ENCODE measurements around the gene RNU6-1. TPM values are rescaled to one million over a fixed set of nuclear protein-coding genes. Genes with fewer than 3 reads are reported as not detected.

Gene RNU6-1
- total RNA-seq, 2 experiments from 2014 or later, result not detected

DNA sequence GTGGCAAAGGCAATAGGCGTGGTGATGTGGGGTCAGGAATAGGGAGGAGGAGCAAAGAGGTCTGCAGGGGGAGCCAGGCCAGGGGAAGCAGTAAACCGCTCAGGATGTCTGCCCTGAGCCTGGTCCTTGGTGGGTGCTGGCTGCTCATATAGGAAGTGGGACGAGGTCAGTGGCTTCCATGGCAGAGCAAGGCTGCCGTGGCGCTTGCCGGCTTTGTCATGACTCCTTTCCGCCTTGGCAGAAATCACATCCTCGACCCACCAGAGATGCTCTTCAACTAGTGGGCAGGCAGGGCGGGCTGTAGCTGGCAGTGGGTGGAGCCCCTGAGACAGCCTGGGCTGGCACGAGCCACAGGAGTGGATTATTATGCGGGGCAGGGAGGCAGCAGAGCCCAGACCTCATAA lies 27.6 kb downstream of the RNU6-1 start:
- DNase-seq, result no peak
- Mint-ChIP-seq H3K9me3 (peaks cover 7% of the 10 kb centered on the region), H3K27ac (no peak overlapping the region), H3K4me1 (ENCODE audit: low read depth) (no peaks in the 10 kb centered on the region), H3K27me3 (ENCODE audit: low read depth) (peaks cover 10% of the 10 kb centered on the region), H3K4me3 (no peak overlapping the region), H3K36me3 (ENCODE audit: low read depth) (peaks cover 4% of the 10 kb centered on the region)
- CTCF ChIA-PET, result interaction anchor here (1.2 kb wide), 1 partner anchor 355 kb away, joined by 3 read pairs; no protein-coding TSS in a partner anchor
- intact Hi-C loops (cut with micrococcal nuclease), result no loop called here

DNA sequence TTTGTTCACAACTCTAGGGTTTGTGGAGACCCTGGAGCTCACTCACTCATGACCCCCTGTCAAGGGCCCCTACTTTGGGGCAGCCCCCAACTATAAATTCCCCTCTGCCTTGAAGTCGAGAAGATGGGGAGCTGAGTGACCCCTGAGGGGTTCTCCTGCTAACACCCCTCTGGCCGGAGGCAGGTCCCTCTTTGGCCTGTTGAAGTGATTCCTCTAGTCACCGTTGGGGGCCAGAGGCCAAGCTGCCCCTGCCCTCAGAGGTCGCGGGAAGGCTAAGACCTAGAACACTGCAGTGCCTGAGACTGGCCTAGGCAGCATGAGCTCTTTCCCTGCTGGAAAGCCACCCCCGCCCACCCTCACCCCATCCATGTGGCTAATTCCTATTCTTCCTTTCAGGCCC lies 30.0 kb downstream of the RNU6-1 start:
- Mint-ChIP-seq H3K4me1 (ENCODE audit: low read depth) (no peaks in the 10 kb centered on the region), H3K27ac (no peak overlapping the region), H3K27me3 (ENCODE audit: low read depth) (peaks cover 3% of the 10 kb centered on the region), H3K4me3 (no peak overlapping the region), H3K36me3 (ENCODE audit: low read depth) (peaks cover 4% of the 10 kb centered on the region), H3K9me3 (no peaks in the 10 kb centered on the region)
- intact Hi-C loops (cut with micrococcal nuclease), result no loop called here
- no peak for DNase-seq
- CTCF ChIA-PET, result no interaction called here

DNA sequence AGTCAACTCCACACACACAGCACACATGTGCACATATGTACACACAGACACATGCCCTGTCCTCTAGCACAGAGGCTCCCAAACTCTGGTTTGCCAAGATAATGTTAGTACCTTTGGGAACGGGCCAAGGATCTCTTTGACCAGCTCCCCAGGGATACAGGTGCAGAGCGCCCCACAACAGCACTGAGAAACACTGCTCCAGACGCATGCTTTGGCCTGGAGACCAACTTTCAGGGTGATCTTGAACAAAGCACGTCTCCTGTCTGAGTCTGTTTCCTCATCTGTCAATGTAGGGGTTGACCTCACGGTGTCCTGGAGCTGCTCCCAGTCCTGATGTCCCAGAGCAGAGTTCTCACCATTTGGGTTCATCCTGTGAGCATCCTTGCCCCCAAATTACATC lies 30.4 kb downstream of the RNU6-1 start:
- DNase-seq, result no peak
- no peaks in the 10 kb centered on the region for H3K4me1 Mint-ChIP-seq (ENCODE audit: low read depth)
- H3K4me3 Mint-ChIP-seq, result no peak overlapping the region
- CTCF ChIA-PET, result no interaction called here
- peaks cover 4% of the 10 kb centered on the region for H3K36me3 Mint-ChIP-seq (ENCODE audit: low read depth)
- H3K27ac Mint-ChIP-seq, result no peak overlapping the region
- no peaks in the 10 kb centered on the region for H3K9me3 Mint-ChIP-seq
- intact Hi-C loops (cut with micrococcal nuclease), result no loop called here
- peaks cover 3% of the 10 kb centered on the region for H3K27me3 Mint-ChIP-seq (ENCODE audit: low read depth)

DNA sequence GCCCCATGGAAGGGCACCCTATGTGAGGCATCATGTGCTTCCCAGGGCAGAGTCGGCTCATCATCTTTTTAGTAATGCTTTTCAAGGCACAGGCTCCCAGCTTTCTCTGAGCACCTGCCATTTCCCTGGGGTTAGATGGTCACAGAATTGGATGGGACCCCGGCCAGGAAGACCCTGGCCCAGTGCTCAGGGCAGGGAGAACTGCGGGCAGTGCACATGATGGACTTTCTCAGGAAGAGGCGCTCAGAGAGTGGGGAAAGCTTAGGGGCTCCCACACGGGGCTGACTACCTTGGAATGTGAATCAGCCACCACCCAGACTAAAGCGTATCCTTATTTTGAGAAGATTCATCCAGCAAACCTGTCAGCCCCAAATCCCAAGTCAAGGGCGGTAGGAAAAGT lies 31.0 kb downstream of the RNU6-1 start:
- DNase-seq, result no peak
- H3K27me3 Mint-ChIP-seq (ENCODE audit: low read depth), result peaks cover 3% of the 10 kb centered on the region
- no peaks in the 10 kb centered on the region for H3K9me3 Mint-ChIP-seq
- CTCF ChIA-PET, result no interaction called here
- no peak overlapping the region for H3K4me3 Mint-ChIP-seq
- no peaks in the 10 kb centered on the region for H3K4me1 Mint-ChIP-seq (ENCODE audit: low read depth)
- intact Hi-C loops (cut with micrococcal nuclease), result no loop called here
- no peak overlapping the region for H3K27ac Mint-ChIP-seq
- H3K36me3 Mint-ChIP-seq (ENCODE audit: low read depth), result peaks cover 4% of the 10 kb centered on the region

DNA sequence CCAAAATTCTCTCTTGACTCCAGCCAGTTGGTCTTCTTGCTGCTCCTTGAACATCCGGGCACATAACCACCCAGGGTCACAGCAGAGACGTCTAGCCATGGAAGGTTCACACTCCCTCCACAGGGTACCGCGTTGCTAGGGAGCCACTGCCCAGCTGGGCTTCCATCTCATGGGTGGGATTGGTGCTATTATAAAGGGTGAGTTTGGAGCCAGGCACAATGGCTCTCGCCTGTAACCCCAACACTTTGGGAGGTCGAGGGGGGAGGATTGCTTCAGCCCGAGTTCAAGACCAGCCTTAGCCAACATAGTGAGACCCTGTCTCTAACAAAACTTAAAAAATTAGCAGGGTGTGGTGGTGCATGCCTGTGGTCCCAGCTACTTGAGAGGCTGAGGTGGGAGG lies 32.0 kb downstream of the RNU6-1 start:
- no peak for DNase-seq
- Mint-ChIP-seq H3K4me1 (ENCODE audit: low read depth) (no peaks in the 10 kb centered on the region), H3K4me3 (no peak overlapping the region), H3K36me3 (ENCODE audit: low read depth) (peaks cover 4% of the 10 kb centered on the region), H3K27ac (no peak overlapping the region), H3K9me3 (no peaks in the 10 kb centered on the region), H3K27me3 (ENCODE audit: low read depth) (peaks cover 3% of the 10 kb centered on the region)
- intact Hi-C loops (cut with micrococcal nuclease), result no loop called here
- CTCF ChIA-PET, result no interaction called here

DNA sequence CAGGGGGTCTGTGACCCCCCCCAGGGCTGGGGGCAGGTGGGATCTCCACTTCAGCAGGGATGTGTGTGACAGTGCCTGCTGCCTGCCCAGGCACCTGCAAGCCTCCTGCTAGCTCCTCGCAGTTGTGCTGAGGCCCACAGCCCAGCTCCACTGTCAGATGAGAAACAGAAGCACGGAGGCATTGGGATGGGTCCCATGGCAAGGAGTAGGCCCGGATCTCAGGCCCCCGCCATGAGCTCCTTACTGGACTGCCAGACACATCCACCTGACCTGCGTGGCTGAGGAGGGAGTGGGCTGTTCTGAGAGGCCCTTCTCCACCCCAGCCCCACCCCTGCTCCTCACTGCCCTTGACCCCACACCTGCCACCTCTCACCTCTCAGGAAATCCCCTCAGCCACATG lies 32.7 kb downstream of the RNU6-1 start:
- intact Hi-C loops (cut with micrococcal nuclease), result no loop called here
- Mint-ChIP-seq H3K27ac (no peak overlapping the region), H3K36me3 (ENCODE audit: low read depth) (peaks cover 7% of the 10 kb centered on the region), H3K9me3 (no peaks in the 10 kb centered on the region), H3K4me1 (ENCODE audit: low read depth) (no peaks in the 10 kb centered on the region), H3K27me3 (ENCODE audit: low read depth) (peaks cover 2% of the 10 kb centered on the region), H3K4me3 (no peak overlapping the region)
- CTCF ChIA-PET, result no interaction called here
- DNase-seq, result no peak

DNA sequence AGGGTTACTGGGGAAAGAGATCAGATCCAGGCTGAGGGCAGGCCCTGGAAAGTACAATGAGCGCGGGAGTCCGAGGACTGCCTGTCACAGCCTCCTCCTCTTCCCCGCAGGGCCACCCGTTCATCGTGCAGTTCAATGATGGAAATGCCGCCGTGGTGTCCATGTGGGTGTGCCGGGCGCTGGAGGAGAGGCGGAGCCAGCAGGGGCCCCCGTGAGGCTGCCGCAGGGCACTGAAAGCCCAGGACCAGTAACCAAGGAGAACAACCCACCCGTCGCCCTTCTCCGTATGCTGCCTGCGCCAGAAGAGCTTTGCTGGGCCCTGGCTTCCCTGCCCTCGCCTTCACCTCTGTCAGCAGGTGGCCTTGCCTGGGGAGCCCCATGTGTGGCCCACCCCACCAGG lies 33.3 kb downstream of the RNU6-1 start:
- Mint-ChIP-seq H3K4me3 (no peak overlapping the region), H3K4me1 (ENCODE audit: low read depth) (no peaks in the 10 kb centered on the region), H3K9me3 (no peaks in the 10 kb centered on the region), H3K27me3 (ENCODE audit: low read depth) (no peaks in the 10 kb centered on the region), H3K36me3 (ENCODE audit: low read depth) (peaks cover 7% of the 10 kb centered on the region), H3K27ac (no peak overlapping the region)
- DNase-seq, result no peak
- intact Hi-C loops (cut with micrococcal nuclease), result no loop called here
- CTCF ChIA-PET, result no interaction called here

DNA sequence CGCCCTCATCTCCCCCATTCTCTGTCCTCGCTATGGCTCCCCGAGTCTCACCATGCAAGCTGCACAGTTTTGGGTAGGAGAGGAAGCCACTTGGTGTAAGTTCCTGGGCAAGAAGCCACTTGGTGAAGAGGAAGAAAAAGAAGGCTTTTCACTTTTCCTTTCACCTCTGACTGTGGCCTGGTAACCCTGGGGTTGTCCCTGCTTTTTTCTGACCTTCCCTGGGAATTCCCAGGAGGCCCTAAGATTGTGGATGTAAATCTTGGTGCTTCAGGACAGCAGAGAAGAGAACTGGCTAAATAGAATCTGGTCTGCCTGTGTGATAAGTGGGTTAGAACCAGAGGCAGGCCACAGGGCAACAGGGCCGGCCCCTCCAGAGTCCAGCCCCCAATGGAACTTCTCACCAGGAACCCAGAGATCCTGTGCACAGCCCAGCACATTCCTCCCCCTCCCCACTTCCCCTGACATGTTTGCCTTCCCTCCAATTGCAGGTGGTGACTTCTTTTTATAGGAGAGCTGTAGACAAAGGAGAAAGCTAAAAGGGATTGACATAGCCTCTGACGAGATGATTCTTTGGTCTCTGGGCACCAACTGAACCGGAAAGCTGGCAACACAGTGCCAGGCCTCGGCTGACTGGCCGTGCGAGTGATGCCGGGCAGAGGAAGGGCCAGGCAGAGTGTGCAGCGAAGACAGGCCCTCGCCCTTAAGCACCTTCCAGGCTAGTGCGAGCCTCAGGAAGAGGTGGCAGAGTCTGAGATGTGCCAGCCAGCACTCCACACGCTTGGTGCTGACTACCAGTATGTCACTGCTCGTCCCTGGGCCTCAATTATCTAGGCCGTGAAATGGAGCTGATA lies 34.0 kb downstream of the RNU6-1 start:
- no peak for DNase-seq
- intact Hi-C loops (cut with micrococcal nuclease), result no loop called here
- H3K9me3 Mint-ChIP-seq, result no peaks in the 10 kb centered on the region
- H3K27ac Mint-ChIP-seq, result no peak overlapping the region
- no peak overlapping the region for H3K4me3 Mint-ChIP-seq
- CTCF ChIA-PET, result no interaction called here
- H3K27me3 Mint-ChIP-seq (ENCODE audit: low read depth), result no peaks in the 10 kb centered on the region
- H3K4me1 Mint-ChIP-seq (ENCODE audit: low read depth), result no peaks in the 10 kb centered on the region
- H3K36me3 Mint-ChIP-seq (ENCODE audit: low read depth), result peaks cover 7% of the 10 kb centered on the region

DNA sequence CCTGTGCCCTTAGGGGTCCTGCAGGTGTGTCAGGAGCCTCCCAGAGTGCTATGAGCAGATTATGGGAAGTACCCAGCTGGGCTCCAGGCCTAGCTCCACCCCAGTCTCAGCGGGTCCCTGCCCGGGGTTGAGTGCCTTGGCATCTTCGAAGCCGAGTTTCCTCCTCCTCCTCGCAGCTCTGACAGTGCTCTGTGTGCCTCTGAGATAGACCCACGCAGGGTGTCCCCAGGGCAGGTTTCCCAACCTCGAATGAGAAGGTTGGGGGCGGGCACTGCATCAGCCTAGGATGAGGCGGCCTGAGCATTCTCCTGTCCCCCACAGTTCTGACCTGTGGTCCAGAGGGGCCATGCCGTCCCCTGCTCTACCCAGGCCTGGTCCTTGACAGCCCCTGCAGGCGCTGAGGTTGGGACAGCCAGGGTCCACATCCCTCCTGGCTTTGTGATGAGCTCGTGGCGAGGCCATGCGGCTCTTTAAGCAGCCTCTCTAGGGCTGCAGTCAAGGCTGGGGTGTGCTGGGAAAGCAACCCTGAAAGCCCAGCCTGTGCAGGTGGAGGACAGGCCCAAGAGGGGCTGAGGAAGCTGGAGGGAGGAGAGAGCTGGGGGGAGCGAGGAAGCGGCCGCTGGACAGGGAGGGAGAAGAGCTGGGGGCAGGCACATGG lies 34.7 kb downstream of the RNU6-1 start:
- Mint-ChIP-seq H3K9me3 (no peaks in the 10 kb centered on the region), H3K4me1 (ENCODE audit: low read depth) (no peaks in the 10 kb centered on the region), H3K27ac (no peak overlapping the region), H3K36me3 (ENCODE audit: low read depth) (peaks cover 7% of the 10 kb centered on the region), H3K27me3 (ENCODE audit: low read depth) (no peaks in the 10 kb centered on the region), H3K4me3 (no peak overlapping the region)
- CTCF ChIA-PET, result no interaction called here
- intact Hi-C loops (cut with micrococcal nuclease), result no loop called here
- DNase-seq, result no peak

DNA sequence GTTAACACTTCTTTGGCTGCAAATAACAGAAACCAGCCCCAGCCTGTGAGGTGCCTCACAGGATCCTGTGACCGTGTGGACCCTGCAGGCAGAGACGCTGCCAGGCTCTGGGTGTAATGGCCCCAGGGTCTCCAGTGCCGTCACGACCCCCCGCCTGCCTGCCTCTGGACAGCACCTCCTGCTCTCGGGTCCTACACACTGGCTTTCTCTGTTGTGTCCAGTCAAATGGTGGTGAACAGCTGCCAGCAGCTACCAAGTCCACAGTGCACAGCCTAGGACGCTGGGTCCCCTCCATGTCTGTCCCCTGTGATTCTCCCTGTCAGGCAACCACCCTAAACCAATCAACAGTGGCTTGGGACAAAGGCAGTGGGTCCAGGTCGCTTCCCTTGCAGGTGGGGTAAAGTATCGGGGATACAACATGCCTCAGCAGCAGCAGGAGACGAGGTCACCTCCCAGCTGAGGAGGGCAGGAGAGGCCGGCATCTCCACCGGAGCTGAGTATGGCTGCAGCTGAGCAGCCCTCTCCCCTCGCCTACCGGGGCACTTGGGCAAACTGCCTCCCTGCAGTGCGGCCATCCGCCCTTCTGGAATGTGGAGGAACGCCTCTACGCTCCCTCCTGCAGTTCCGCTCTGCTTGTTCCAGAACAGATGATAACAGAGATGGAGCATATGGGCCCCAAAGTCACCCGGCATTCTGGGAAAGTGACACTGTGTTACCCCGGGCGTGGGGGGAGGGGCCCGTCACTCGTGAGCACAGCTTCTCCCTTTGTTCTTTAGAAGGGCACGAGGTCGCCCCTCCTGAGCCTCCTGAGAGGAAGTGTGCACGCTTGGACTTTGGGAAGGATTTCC lies 35.6 kb downstream of the RNU6-1 start:
- no peaks in the 10 kb centered on the region for H3K9me3 Mint-ChIP-seq
- no peak overlapping the region for H3K27ac Mint-ChIP-seq
- CTCF ChIA-PET, result no interaction called here
- H3K36me3 Mint-ChIP-seq (ENCODE audit: low read depth), result peaks cover 7% of the 10 kb centered on the region
- no peak for DNase-seq
- intact Hi-C loops (cut with micrococcal nuclease), result no loop called here
- no peaks in the 10 kb centered on the region for H3K27me3 Mint-ChIP-seq (ENCODE audit: low read depth)
- no peak overlapping the region for H3K4me3 Mint-ChIP-seq
- H3K4me1 Mint-ChIP-seq (ENCODE audit: low read depth), result no peaks in the 10 kb centered on the region

DNA sequence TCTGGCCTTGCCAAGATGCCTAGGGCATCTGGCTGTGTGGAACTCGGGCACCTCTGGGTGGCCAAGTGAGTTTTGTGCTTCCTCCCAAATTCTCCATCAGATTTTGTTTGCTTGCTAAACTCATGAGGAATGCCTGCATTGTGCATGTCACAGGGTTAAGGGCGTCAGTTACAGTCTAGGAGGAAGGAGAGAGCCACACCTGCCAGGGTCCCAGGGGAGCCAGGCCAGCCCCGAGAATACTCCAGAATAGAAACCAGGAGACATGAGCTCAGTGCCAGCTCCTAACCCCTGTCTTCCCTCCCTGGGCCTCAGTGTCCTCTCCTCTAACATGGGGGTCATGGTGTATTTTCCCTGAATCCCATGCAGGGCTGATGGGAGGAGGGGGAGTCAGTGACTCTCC lies 36.5 kb downstream of the RNU6-1 start:
- CTCF ChIA-PET, result no interaction called here
- Mint-ChIP-seq H3K4me1 (ENCODE audit: low read depth) (no peaks in the 10 kb centered on the region), H3K36me3 (ENCODE audit: low read depth) (peaks cover 7% of the 10 kb centered on the region), H3K27ac (no peak overlapping the region), H3K9me3 (no peaks in the 10 kb centered on the region), H3K4me3 (no peak overlapping the region), H3K27me3 (ENCODE audit: low read depth) (no peaks in the 10 kb centered on the region)
- DNase-seq, result no peak
- intact Hi-C loops (cut with micrococcal nuclease), result no loop called here

DNA sequence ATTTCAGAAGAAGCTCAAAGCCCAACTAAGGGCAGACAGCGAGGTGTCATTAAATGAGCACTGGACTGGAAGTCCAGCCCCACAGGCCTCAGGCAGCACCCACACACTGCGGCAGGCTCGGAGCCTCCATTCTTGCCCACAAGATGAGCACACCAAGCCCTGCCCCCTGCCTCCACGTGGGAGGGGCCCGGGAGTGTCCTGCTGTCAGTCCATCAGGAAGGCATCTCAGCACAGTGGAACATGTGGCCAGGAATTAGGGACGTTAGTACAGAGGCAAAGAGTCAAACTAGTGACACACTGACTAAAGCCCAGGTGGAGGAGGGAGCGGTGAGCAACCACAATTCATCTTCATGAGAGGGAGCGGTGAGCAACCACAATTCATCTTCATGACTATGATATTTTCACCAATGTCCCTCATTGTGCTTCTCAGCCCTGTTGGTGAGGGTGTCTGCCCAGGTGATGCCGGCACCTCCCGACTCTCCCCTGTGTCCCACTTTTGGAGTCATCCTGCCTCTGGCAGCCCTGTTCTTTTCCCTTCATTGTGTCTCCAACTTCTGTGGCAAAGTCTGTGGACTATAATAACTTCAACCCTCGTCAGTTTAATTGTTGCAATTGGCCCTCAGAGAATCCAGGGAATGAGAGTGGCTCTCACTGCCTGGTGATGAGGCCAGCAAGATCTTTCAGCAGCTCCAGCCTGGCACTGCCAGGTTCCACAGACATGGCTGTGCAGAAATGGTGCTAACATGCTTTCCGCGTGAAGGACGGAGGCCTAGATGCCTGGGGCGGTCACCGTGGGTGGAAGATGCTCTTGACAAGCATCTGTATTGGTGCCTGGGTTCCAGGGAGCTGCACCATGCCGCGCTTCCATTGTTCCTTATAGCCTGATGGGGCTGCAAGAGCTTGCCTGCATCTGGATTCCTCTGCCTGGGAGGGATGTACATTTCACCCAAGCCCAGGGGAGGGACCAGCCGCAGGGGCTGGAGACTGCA lies 37.6 kb downstream of the RNU6-1 start:
- Mint-ChIP-seq H3K36me3 (ENCODE audit: low read depth) (peaks cover 3% of the 10 kb centered on the region), H3K4me1 (ENCODE audit: low read depth) (no peaks in the 10 kb centered on the region), H3K9me3 (no peaks in the 10 kb centered on the region), H3K27me3 (ENCODE audit: low read depth) (no peaks in the 10 kb centered on the region), H3K4me3 (no peak overlapping the region), H3K27ac (no peak overlapping the region)
- intact Hi-C loops (cut with micrococcal nuclease), result no loop called here
- DNase-seq, result no peak
- CTCF ChIA-PET, result interaction anchor here (0.5 kb wide), 1 partner anchor 73 kb away, joined by 3 read pairs; no protein-coding TSS in a partner anchor

All from activated naive CD4-positive, alpha-beta T cell treated with anti-CD3 and anti-CD28 coated beads for 36 hours (primary cell).